Liver (tissue), 9 donors: ENCODE results near the gene CYTH2. TPM values are rescaled to one million over a fixed set of nuclear protein-coding genes. Genes with fewer than 3 reads are reported as not detected.

ENCODE experiments used
- DNase-seq: peaks from one replicate; pipeline ENCODE4 v3.0.0-alpha.2; 2017; ENCODE audit warnings: low spot score
- H3K27ac ChIP-seq, 2 donors: one replicate each; pipeline ENCODE4 v1.7.0; 2013; ENCODE audit warnings: inconsistent platforms in 2 of 2, low read length in 2 of 2, control low read depth in 1 of 2, low read depth in 1 of 2, mild to moderate bottlenecking in 1 of 2
- H3K27me3 ChIP-seq, 4 donors: one replicate each; pipeline versions ENCODE4 v1.6.1 to v1.7.0; 2013; ENCODE audit warnings: low read length in 3 of 4, inconsistent platforms in 1 of 4, mild to moderate bottlenecking in 1 of 4, moderate library complexity in 1 of 4; ENCODE audit not compliant: control insufficient read depth in 4 of 4, insufficient read depth in 4 of 4
- H3K36me3 ChIP-seq, 4 donors: one replicate each; pipeline versions ENCODE4 v1.6.1 to v1.7.0; 2013; ENCODE audit warnings: low read length in 3 of 4, mild to moderate bottlenecking in 3 of 4, low read depth in 1 of 4, moderate library complexity in 1 of 4; ENCODE audit not compliant: control insufficient read depth in 4 of 4, insufficient read depth in 3 of 4
- H3K4me1 ChIP-seq, 4 donors: one replicate each; pipeline versions ENCODE4 v1.6.1 to v1.7.0; 2013; ENCODE audit warnings: low read length in 3 of 4, mild to moderate bottlenecking in 3 of 4, moderate library complexity in 1 of 4; ENCODE audit not compliant: control insufficient read depth in 4 of 4, insufficient read depth in 4 of 4
- H3K4me3 ChIP-seq, 3 donors: one replicate each; pipeline versions ENCODE4 v1.6.1 to v1.7.0; 2013; ENCODE audit warnings: low read length in 3 of 3, control low read depth in 1 of 3, low read depth in 1 of 3, mild to moderate bottlenecking in 1 of 3
- H3K9ac ChIP-seq, 2 donors: one replicate each; pipeline ENCODE4 v1.7.0; 2013; ENCODE audit warnings: low read length in 2 of 2, mild to moderate bottlenecking in 2 of 2, moderate library complexity in 2 of 2, control low read depth in 1 of 2, low read depth in 1 of 2
- H3K9me3 ChIP-seq, 4 donors: one replicate each; pipeline versions ENCODE4 v1.6.1 to v1.7.0; 2013; ENCODE audit warnings: low read length in 3 of 4; ENCODE audit not compliant: control insufficient read depth in 4 of 4
- EGR1 ChIP-seq, 2 donors: IDR thresholded peaks; 2 replicates each; pipeline ENCODE4 v1.6.1; 2016 to 2018; ENCODE audit warnings: antibody characterized with exemption in 2 of 2, low read depth in 2 of 2
- FOXA1 ChIP-seq: IDR thresholded peaks from 2 replicates; pipeline ENCODE4 v1.6.1; 2016; ENCODE audit warnings: antibody characterized with exemption
- FOXA2 ChIP-seq: IDR thresholded peaks from 2 replicates; pipeline ENCODE4 v1.6.1; 2016; ENCODE audit warnings: antibody characterized with exemption
- GABPA ChIP-seq, 2 donors: IDR thresholded peaks in 1 of 2; conservative IDR thresholded peaks in 1 of 2; 2 replicates each; pipeline ENCODE4 v1.6.1; 2016; ENCODE audit warnings: antibody characterized with exemption in 2 of 2, mild to moderate bottlenecking in 1 of 2, moderate library complexity in 1 of 2
- HNF4A ChIP-seq, 2 donors: conservative IDR thresholded peaks; 2 replicates each; pipeline ENCODE4 v1.6.1; 2016; ENCODE audit warnings: antibody characterized with exemption in 2 of 2, mild to moderate bottlenecking in 2 of 2
- HNF4G ChIP-seq: IDR thresholded peaks from 2 replicates; pipeline ENCODE4 v1.6.1; 2016; ENCODE audit warnings: antibody characterized with exemption
- JUND ChIP-seq, 2 donors: IDR thresholded peaks; 2 replicates each; pipeline ENCODE4 v1.6.1; 2016; ENCODE audit warnings: antibody characterized with exemption in 2 of 2
- NR2F2 ChIP-seq: IDR thresholded peaks from 2 replicates; pipeline ENCODE4 v1.6.1; 2016; ENCODE audit warnings: antibody characterized with exemption
- RAD21 ChIP-seq, 2 donors: IDR thresholded peaks; 2 replicates each; pipeline ENCODE4 v1.6.1; 2016; ENCODE audit warnings: antibody characterized with exemption in 2 of 2, mild to moderate bottlenecking in 2 of 2
- RXRA ChIP-seq, 2 donors: IDR thresholded peaks; 2 replicates each; pipeline ENCODE4 v1.6.1; 2017 to 2018; ENCODE audit warnings: antibody characterized with exemption in 2 of 2, mild to moderate bottlenecking in 1 of 2
- SP1 ChIP-seq: IDR thresholded peaks from 2 replicates; pipeline ENCODE4 v1.6.1; 2018; ENCODE audit warnings: antibody characterized with exemption, mild to moderate bottlenecking
- TAF1 ChIP-seq: conservative IDR thresholded peaks from 2 replicates; pipeline ENCODE4 v1.6.1; 2016; ENCODE audit warnings: antibody characterized with exemption, mild to moderate bottlenecking
- YY1 ChIP-seq: IDR thresholded peaks from 2 replicates; pipeline ENCODE4 v1.6.1; 2016; ENCODE audit warnings: antibody characterized with exemption, mild to moderate bottlenecking
- WGBS: extraction: QIAGEN DNeasy Blood & Tissue Kit; methylation state at CpG from one replicate; pipeline ENCODE4 v1.1.7; 2013; 5-methylcytosine and 5-hydroxymethylcytosine counted together
- polyA plus RNA-seq, 2 donors: library from polyadenylated mRNA; stranded (reverse) in 1 of 2; unstranded in 1 of 2; fragments of 200-250 nt in 1 of 2; fragments of >200 nt in 1 of 2; fragmentation: Nextera tagmentation in 1 of 2; extraction: Ambion mirVana in 1 of 2; gene quantifications; one replicate each; pipeline versions ENCODE4 v1.2.1 to v1.2.3, GENCODE V29; 2013 to 2015
- total RNA-seq, 2 donors: library from RNA; depleted of rRNA; stranded (reverse); fragments of >200 nt; gene quantifications; one replicate each; pipeline ENCODE4 v1.2.3, GENCODE V29; 2014
- TF ChIP-seq, protein P1 (sequence below): IDR thresholded peaks from 2 replicates; pipeline ENCODE4 v1.6.1; 2016; ENCODE audit warnings: antibody characterized with exemption
- TF ChIP-seq, protein P2 (sequence below): fragments of 150-350 bp; IDR thresholded peaks from 2 replicates; pipeline ENCODE4 v1.5.1; 2017; ENCODE audit warnings: improper control_type of control experiment, low read depth, low read length; ENCODE audit not compliant: missing input control
- donor health status: healthy.
- donor health status: healthy.
- donor health status: healthy.
- donor health status: healthy.
- donor health status: healthy.

Gene CYTH2
- total and polyA plus RNA-seq, 4 donors = 13.0 to 16.9 (median 13.2) TPM

GRCh38 chr19:48529156-48529555, 60.0 kb downstream of the CYTH2 start:
- DNase-seq = no peak
- peaks cover 4 to 13% (median 9%) of the 10 kb centered on the region in 4 donors for H3K9me3 ChIP-seq
- no peaks in the 10 kb centered on the region for H3K4me1 ChIP-seq
- H3K4me3 ChIP-seq = no peak overlapping the region
- H3K27me3 ChIP-seq = no peaks in the 10 kb centered on the region
- no peak overlapping the region for H3K9ac ChIP-seq
- no peak overlapping the region for H3K27ac ChIP-seq
- TF ChIP-seq EGR1 (IDR thresholded peaks at IDR 0.05; ENCODE audit: low read depth in 2 of 2) (no peak), HNF4G (no peak), RAD21 (IDR thresholded peaks at IDR 0.05) (no peak), SP1 (no peak)
- TF ChIP-seq, protein P1, sequence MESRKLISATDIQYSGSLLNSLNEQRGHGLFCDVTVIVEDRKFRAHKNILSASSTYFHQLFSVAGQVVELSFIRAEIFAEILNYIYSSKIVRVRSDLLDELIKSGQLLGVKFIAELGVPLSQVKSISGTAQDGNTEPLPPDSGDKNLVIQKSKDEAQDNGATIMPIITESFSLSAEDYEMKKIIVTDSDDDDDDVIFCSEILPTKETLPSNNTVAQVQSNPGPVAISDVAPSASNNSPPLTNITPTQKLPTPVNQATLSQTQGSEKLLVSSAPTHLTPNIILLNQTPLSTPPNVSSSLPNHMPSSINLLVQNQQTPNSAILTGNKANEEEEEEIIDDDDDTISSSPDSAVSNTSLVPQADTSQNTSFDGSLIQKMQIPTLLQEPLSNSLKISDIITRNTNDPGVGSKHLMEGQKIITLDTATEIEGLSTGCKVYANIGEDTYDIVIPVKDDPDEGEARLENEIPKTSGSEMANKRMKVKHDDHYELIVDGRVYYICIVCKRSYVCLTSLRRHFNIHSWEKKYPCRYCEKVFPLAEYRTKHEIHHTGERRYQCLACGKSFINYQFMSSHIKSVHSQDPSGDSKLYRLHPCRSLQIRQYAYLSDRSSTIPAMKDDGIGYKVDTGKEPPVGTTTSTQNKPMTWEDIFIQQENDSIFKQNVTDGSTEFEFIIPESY = no peak
- no peaks in the 10 kb centered on the region for H3K36me3 ChIP-seq
- WGBS = 96% methylated on average over 4 of the region's 4 CpGs

DNA sequence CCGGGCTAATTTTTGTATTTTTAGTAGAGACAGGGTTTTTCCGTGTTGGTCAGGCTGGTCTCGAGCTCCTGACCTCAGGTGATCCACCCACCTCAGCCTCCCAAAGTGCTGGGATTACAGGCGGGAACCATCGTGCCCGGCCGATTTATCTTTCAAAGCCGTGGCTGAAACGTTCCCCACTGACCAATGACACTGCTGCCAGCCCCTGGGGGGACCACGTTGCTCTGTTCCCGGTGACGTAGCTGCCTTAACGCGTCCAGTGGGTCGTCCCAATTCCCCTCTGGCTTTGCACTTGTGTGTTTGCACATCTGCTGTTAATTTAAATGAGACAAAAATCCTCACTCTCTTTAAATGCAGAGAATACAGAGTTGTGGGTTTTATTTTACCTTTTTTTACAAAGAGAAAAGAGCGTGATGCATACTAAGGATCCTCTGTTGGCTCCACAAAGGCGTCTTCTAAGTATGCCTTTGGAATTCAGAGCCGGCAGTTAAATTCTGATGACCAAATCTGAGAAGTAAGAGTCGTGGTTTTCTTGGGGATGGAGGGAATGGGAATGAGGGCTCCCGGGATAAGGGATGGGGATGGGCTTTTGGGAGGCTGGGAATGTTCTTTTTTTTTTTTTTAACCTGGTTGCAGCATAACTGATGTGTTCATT, 61.0 kb downstream of the CYTH2 start:
- TF ChIP-seq HNF4A (conservative IDR thresholded peaks at IDR 0.05) (no peak), JUND (IDR thresholded peaks at IDR 0.05) (no peak), NR2F2 (no peak), TAF1 (no peak), FOXA2 (no peak), FOXA1 (no peak), SP1 (no peak), RXRA (IDR thresholded peaks at IDR 0.05) (no peak), GABPA (IDR thresholded peaks at IDR 0.05 in 1 of 2, conservative IDR thresholded peaks at IDR 0.05 in 1 of 2) (no peak), EGR1 (IDR thresholded peaks at IDR 0.05; ENCODE audit: low read depth in 2 of 2) (no peak), YY1 (no peak)
- TF ChIP-seq, protein P2, sequence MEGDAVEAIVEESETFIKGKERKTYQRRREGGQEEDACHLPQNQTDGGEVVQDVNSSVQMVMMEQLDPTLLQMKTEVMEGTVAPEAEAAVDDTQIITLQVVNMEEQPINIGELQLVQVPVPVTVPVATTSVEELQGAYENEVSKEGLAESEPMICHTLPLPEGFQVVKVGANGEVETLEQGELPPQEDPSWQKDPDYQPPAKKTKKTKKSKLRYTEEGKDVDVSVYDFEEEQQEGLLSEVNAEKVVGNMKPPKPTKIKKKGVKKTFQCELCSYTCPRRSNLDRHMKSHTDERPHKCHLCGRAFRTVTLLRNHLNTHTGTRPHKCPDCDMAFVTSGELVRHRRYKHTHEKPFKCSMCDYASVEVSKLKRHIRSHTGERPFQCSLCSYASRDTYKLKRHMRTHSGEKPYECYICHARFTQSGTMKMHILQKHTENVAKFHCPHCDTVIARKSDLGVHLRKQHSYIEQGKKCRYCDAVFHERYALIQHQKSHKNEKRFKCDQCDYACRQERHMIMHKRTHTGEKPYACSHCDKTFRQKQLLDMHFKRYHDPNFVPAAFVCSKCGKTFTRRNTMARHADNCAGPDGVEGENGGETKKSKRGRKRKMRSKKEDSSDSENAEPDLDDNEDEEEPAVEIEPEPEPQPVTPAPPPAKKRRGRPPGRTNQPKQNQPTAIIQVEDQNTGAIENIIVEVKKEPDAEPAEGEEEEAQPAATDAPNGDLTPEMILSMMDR = no peak
- WGBS = 68% methylated on average over 20 of the region's 20 CpGs
- Histone ChIP-seq H3K9me3 (peaks cover 3 to 11% (median 5%) of the 10 kb centered on the region in 4 donors), H3K9ac (no peak overlapping the region), H3K27me3 (no peaks in the 10 kb centered on the region), H3K36me3 (no peaks in the 10 kb centered on the region), H3K4me3 (no peak overlapping the region), H3K27ac (no peak overlapping the region), H3K4me1 (no peaks in the 10 kb centered on the region)
- DNase-seq = no peak

- Histone ChIP-seq H3K4me1 (no peaks in the 10 kb centered on the region), H3K27me3 (no peaks in the 10 kb centered on the region), H3K36me3 (no peaks in the 10 kb centered on the region), H3K9ac (no peak overlapping the region), H3K4me3 (no peak overlapping the region), H3K27ac (no peak overlapping the region), H3K9me3 (peaks cover 3 to 11% (median 5%) of the 10 kb centered on the region in 4 donors)
- DNase-seq = no peak
- no peak for TF ChIP-seq SP1
- TF ChIP-seq TAF1 = no peak
- TF ChIP-seq GABPA (IDR thresholded peaks at IDR 0.05 in 1 of 2, conservative IDR thresholded peaks at IDR 0.05 in 1 of 2) = no peak
- TF ChIP-seq RAD21 (IDR thresholded peaks at IDR 0.05) = no peak
- no peak for TF ChIP-seq HNF4G
- TF ChIP-seq NR2F2 = no peak
- TF ChIP-seq, protein P1 = no peak
- no peak for TF ChIP-seq FOXA1
- TF ChIP-seq EGR1 (IDR thresholded peaks at IDR 0.05; ENCODE audit: low read depth in 2 of 2) = no peak
- WGBS = 67% methylated on average over 6 of the region's 6 CpGs
These were observed 61.6 kb downstream of the CYTH2 start for GRCh38 chr19:48530770-48531169.
